ENCODE results near the gene AFAP1L2.

Gene AFAP1L2, protein sequence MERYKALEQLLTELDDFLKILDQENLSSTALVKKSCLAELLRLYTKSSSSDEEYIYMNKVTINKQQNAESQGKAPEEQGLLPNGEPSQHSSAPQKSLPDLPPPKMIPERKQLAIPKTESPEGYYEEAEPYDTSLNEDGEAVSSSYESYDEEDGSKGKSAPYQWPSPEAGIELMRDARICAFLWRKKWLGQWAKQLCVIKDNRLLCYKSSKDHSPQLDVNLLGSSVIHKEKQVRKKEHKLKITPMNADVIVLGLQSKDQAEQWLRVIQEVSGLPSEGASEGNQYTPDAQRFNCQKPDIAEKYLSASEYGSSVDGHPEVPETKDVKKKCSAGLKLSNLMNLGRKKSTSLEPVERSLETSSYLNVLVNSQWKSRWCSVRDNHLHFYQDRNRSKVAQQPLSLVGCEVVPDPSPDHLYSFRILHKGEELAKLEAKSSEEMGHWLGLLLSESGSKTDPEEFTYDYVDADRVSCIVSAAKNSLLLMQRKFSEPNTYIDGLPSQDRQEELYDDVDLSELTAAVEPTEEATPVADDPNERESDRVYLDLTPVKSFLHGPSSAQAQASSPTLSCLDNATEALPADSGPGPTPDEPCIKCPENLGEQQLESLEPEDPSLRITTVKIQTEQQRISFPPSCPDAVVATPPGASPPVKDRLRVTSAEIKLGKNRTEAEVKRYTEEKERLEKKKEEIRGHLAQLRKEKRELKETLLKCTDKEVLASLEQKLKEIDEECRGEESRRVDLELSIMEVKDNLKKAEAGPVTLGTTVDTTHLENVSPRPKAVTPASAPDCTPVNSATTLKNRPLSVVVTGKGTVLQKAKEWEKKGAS

DNA sequence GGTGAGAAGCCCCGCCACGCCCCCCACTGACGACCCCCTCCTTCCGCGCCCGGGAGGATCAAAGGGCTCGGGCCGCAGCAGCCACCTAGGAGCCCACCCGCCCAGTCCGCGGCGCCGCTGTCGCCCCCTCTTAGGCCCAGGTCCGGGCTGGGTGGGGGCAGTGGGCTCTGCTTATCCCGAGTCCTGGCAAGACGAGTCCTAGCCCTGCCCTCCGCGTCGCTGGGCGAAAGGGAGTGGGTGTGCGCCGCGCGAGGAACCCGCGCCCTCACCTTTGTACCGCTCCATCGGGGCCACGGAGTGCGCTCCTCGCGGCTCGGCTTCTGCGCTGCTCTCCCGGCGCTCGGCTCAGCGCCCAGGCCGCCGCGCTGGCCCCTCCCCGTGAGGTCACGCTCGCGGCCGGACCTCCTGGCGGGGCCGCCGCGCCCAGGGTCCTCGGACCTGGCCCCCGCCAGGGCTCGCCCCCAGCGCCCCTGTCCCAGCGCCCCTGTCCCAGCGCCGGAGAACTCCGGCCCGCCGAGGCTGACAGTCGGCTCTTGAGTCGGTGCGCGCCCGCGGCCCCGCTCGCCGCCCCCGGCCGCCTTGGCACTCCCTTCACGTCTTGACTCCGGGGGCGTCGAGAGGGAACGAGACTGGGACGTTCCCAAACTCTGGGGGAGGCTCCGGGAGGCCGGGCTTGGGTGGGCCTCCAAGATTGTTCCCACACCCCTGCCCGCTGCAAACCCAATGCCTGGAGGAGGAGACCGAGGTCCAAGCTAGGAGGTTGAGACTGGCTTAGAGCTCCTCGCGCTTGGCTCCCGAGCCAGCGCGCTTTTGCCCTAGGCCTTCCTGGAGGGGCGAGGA is at the start of gene AFAP1L2:
TSS of gene AFAP1L2 (minus strand) at position 332 of the 840 bp plus-strand sequence. CDS start at position 285, 47 bp downstream.
- no peak for DNase-seq (ENCODE audit: low read depth)

DNA sequence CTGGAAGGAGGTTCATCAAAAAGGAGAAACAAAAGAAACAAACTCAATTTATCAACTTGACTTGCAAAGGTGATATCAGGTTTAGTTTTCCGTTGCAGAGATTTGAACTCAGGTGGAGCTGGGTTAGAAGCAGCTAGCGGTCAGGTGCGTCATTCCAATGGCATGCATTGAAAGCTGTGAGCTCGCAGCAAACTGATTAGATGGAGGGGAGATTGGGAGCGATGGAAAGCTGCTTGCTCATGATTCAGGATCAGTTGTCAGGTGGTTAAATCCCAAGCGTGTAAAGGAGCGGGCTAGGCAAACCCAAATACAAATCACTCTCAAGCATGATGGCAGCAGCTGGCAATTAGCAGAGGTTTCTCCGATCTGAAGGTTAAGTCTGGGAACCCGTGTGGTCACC is 49.3 kb upstream of the AFAP1L2 start:
- DNase-seq (ENCODE audit: low read depth): no peak

DNA sequence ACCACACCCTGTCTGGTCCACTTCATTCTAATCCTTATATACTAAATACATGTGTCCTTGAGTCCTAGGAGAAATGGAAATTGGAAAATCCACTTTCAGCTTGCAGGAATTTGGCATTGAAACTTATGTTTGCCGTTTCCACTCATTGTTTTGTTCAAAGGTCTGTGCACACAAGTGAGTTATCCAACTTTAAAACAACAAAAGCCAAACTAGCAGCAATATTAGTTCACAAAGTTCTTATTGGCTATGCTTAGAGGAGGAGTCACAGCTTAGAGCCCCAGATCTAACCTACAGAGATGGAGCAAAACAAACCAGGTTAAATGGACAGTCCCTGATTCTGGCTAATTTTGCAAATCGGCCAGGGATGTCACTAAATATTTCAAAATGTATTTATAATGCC is 44.6 kb upstream of the AFAP1L2 start:
- DNase-seq (ENCODE audit: low read depth): no peak

DNA sequence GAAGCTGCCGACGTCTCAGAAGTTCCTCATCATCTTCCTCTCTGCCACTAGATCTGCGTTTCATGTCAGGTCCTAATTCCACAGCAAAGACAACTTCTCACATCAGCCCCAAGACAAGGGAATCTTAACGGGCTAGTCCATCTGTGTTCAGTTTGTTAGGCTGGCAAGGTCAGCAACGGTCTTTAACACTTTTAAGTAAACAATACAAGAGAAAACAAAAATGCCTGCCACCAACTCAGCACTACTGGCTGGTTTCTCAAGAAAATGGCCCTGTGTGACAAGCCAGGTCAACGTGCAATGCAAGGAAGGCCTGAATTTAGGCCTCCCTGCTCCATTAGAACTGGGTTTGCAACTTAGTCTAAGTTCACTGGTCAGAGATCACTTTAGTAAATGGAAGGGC is 41.0 kb upstream of the AFAP1L2 start:
- no peak for DNase-seq (ENCODE audit: low read depth)

DNA sequence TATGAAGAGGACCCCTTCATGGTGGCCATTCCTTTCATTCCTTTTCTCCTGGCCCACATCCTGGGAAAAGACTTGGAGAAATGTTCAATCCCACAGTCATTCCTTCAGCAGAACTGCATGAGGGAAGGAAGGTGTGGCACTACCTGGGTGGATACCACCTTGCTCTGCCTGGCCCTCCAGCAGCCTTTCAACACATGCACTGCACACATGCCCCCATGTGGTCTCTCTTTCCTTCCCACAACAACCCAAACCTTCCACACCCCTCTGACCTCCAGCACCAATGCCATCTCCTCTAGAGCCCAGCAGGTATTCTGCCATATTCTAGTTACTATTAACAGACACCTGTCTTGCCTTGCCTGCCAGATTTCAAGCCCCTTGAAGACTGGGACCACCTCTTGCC is 40.5 kb upstream of the AFAP1L2 start:
- no peak for DNase-seq (ENCODE audit: low read depth)

DNA sequence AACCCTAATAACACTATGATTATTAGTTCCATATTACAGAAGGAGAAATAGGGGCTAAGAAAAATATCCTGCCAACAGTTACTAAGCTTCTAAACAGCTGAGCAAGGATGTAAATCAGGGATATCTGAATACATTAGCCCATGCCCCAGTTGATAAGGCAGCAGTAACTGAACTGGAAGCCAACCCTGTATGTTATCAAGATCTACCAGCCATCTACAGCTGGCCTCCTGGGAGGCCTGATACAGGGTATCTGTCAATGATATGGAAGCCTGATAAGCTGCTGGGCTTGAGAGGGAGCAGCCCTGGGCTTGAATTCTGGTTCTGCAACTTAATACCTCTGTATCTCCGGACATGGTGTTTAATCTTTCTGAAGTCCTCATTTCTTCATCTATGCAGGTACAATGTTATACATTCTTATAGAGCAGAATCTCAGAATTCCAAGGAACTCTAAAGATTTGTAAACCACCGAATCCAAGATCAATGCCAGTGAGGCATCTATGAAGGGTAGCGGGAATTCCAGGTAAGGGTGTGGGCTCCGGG is 37.9 kb upstream of the AFAP1L2 start:
- no peak for DNase-seq (ENCODE audit: low read depth)

DNA sequence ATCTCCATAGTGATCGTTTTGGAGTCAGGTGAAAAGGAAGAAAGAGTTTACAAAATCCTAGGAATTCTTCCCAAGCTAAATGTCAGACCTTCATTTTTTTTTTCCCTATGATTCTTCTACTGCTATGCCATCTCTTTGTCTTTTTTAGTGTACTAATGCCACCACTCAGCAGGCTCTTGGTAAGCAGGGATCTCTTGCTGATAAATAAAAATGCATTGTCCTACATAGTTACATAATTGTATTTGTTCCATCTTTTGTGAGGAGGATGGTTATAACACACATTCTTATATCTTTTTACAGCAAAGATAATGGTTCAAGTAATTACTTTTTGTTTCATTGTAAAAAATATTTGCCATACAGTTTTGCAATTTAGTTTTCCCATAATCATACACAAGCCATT is 36.8 kb upstream of the AFAP1L2 start:
- DNase-seq (ENCODE audit: low read depth): no peak

DNA sequence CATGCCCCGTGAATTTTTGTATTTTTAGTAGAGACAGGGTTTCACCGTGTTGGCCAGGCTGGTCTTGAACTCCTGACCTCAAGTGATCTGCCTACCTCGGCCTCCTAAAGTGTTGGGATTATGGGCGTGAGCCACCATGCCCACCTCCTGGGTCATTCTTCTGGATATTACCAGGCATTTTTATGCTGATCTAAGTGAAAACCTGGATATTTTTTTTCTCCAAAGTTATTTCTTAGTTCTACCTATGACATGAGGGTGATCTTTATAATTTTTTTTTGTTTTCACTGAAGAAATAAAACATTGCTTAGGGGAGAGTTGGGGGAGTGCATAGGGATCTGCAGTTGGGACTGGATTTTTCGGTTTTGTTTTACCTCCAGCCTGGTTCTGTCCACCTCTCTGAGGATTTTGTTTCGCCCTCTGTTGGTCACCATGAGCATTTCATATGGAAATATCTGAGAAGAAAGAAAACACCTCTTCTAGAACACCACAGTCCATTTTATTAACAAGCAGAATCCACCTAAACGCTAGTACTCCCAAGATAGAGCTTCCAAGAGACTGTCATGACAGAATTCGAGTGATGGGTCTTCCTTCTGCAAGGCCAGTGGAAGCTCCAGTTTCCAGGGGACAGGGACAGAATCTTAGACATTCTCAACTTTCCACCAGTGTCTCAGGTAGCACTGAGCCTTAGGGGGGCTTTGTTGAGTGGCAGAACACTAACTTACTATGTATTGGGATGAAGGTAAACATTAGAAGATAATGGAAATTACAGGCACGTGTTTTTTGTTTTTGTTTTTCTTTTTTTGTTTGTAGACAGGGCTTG is 33.4 kb upstream of the AFAP1L2 start:
- DNase-seq (ENCODE audit: low read depth): no peak

DNA sequence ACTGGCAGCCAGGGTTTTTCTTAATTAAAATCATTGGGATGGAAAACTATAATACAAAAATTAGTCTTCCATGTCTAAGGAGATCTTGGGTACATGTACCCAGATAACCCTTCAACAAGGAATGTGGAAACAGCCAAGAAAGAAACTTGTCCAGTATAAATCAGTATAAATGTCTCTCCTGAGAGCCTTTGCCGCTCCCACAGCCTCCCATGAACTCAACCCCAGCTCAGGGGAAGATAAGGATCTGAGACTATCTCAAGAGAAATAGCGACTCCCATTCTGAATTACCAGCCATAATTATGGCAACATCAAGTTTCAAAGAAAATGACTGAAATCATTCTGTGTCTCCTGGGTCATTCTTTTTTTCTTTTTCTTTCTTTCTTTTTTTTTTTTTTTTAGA is 32.6 kb upstream of the AFAP1L2 start:
- DNase-seq (ENCODE audit: low read depth): no peak

DNA sequence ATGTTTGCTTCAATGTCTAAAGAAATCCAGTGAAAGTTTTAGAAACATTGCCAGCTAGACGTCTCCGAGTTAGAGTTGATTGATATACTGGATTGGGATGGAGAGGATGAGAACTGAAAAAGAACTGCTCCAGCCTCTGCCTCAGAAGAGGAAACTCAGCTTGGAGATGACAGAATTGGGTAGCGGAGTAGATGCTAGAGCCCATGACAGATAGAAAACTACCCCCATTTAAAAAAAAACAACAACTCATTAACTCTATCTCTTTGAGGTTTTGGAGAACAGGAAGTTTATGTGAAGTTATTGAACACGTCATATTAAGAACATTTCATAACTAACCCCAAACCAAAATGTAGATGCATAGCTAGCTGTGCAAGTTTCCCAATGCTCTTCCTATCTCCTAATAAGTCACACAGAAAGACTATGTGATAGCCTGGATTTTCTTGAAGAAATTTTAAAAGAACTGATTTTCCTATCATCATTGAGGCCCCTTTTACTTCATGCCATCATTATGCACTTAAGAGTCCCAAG is 28.3 kb upstream of the AFAP1L2 start:
- DNase-seq (ENCODE audit: low read depth): no peak

DNA sequence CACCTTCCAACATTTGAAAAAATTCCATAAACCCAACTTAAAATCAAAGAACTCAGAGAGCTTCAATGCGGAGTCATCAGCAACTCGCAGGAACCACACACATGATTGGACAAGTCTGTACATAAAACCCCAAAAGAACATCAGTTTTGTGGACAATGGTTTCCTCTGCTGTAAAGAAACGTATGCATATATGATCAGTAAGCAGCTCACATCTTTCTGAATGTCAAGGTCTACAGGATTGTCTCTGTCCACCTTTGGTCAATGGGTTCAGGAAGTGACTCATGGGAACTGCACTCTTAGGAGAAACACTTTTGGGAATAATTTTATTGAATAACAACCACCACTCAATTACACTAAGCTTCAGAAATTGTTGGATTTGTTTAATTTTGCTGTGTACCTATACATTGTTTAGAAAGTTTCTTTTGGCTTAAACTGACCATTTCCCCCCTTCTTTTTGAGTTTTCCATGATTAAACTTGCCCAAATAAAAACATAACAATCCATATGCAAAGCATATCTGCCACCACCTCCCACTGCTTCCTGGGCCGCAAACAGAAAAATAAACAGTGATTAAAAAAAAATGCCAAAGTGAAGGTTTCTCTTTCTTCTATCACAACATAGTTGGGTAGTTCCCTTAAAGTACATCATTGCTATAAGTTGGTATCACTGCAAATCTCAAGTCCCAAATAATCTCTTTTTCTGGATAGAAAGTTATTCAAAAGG is 27.3 kb upstream of the AFAP1L2 start:
- DNase-seq (ENCODE audit: low read depth): no peak

DNA sequence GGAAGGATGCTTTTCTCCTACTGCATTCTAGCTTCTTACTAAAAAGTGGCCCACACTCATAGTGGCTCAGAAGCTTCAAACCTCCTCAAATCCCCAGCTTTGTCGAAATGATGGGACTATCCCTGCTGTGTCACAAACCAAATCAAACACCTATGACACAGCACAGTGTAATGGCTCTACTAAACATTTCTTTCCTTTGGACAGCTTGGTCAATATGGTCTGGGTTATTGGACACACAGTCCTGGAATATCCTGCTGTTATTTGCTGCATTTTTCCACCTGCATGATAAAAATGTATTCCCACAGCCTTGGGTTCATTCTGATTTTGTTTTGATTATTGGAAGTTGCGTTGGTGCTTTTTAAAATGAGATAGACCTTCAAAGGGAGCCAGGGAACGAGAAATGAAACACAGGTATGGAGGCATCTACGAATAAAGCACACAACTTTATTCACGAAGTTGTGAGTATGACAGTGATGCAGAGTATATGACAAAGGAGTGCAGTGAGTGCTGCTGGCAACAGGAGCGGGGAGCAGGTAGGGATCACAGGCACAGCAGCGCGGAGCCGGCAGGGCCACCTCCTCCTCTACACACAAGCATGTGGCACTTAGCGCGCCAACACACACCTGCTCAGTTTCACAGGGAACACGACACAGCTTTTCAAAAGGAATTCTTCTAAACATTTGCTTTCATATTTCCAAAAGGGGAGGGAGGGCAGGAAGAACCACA is 26.5 kb upstream of the AFAP1L2 start:
- no peak for DNase-seq (ENCODE audit: low read depth)

DNA sequence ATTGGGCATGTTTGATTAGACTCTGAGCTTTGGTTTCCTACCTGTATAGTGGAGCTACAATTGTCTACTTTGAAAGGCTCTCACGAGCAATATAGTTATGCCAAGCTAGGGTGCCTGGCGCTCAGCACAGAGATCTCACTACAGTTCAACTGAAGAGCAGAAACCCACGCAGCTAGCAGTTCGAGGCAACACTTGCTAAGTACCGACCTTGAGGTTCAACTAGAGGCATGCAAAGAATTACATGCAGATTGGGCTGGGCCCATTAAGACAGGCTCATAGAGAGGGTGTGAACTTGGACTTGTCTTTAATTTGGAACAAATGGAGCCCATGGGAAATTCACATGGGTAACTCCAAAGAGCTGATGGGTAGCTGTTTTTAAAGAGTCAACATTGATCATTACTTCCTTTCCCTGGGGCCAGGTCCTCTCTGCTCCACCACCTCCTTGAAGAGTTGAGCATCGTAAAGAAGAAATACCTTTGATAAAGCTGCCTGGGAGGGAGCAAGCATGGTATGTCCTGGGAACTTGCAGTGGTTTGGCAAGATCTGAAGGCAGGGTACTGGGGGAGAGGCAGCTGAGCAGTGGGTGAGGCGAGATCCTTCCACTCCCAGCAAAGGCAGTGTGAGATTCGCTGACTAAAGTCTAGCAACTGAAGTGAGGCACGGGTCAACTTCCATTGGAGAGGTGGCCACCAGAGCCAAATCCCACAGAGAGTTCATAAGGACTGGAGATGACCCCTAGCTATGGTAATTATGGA is 25.5 kb upstream of the AFAP1L2 start:
- DNase-seq (ENCODE audit: low read depth): no peak

DNA sequence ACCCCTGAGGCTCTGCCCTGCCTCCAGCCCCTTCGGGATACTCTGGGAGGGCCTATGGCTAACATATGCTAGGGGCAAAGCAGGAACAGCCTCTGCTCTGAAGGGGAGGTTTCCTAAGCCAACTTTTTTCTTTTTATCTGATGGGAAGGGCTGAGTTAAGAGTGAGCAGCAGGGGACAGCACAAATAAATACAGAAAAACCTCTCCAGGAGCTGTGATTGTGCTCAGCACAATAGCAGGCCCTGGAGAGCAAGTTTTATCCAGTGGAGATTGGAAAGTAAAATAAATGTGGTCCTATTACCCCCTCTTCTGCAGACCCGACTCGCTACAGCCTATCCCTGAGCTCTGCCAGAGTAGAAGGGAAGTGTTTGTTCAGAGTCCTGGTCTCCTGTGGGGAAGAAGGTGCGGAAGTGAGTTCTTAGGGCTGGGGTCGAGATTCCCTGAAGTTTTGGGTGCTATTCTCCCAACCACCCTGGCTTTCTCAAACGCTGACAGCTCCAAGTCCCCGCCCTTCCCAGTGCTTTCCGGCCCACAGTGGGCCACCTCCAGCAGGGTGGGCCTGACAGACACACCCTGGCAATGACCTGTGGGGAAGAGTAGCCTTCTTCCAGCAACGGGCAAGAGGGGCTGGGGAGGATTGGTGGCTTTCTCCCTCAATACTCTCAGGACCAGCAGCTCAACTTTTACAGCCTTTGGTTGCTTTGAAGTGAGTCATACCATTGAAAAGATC is 23.0 kb upstream of the AFAP1L2 start:
- DNase-seq (ENCODE audit: low read depth): no peak

DNA sequence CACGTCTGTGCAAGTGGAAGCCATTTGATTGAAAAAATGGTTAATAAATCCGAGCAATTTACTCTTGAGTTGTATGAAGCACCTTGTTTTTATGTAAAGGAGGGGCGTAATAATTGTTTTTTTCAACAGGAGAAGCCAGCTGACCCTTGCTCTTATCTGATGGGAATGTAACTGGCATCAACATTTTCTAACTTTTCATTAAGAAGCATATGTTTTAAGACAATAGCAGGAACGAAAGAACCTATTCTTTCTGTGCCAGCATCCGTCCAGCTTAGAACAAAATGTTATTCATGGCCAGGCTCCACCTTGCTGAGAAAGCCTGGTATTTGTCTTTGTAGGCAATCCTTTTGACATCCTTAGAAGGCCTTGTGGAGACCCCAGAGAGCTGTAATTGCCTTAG is 22.2 kb upstream of the AFAP1L2 start:
- DNase-seq (ENCODE audit: low read depth): no peak

DNA sequence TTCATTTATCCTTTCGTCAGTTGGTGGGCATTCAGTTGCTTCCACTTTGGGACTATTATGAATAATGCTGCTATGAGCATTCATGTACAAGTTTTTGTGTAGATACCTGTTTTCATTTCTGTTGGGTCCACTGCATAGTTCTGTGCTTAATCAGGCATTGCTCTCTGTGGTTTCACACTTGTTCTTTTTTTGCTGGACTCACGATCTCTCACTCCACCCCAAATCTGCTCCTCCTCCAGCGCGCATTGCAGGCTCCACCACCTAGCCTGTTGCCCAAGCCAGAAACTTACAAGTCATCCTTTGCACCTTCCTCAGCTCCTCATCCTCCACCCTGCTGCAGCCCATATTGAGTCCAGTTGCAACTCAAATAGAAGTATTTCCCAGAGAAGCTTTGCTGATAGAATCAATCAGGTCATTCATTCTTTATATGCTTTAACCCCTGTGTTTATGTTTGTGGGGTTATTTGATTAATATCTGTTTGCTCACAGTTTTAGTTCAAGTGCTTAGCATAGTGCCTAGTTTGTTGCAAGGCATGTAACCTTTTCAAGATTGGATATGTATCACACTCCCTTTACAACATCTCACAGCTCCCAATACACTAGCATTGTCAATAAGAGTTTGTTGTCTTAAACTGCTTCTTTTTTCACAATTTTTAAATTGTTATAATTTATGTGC is 16.6 kb upstream of the AFAP1L2 start:
- DNase-seq (ENCODE audit: low read depth): no peak

DNA sequence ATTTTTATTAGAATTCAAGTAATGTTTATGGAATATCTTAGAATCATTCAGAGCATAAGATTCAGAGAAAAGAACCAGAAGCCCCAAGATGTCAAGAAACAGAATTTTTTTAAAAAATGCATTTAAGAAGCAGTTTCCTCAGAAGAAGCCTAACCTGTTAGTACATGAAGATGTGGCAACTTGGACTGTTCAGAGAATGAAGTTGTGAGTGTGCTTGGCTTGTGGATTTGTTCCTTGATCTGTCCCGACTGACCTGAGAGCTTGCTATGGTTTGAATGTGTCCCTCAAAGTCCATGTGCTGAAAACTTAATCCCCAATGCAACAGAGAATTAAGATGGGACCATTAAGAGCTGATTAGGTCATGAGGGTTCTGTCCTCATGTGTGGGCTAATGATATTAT is 13.8 kb upstream of the AFAP1L2 start:
- DNase-seq (ENCODE audit: low read depth): no peak

All from T-helper 22 cell (primary cell).